Loucy (cell line): ENCODE measurements around the gene CFAP45.

Experiments used
- CTCF ChIP-seq: fragments of 200-600 bp; sonication (generic); conservative IDR thresholded peaks from 2 replicates; pipeline ENCODE4 v1.5.1; 2014; ENCODE audit warnings: mild to moderate bottlenecking, antibody characterized with exemption, low read length
- EZH2phosphoT487 ChIP-seq: fragments of 200-600 bp; IDR thresholded peaks from 2 replicates; pipeline ENCODE4 v1.6.1; 2018; ENCODE audit warnings: antibody characterized with exemption, mild to moderate bottlenecking, moderate library complexity, borderline replicate concordance

- no peak for TF ChIP-seq CTCF
- TF ChIP-seq EZH2phosphoT487: no peak
These were observed 21.3 kb upstream of the CFAP45 start for GRCh38 chr1:159921251-159921650.
